GM18505 (cell line): ENCODE data around the gene EEIG1.
"Not testable (repeated sequence)": the region's sequence is repeated elsewhere in the genome, so short reads cannot be mapped to it uniquely, and the experiment has no call there.

Experiments used
- ATAC-seq: cut with Tn5 transposase; IDR thresholded peaks from one replicate; pipeline ENCODE4 v1.9.1; 2021; ENCODE audit not compliant: unreplicated experiment
- POLR2A ChIP-seq: IDR thresholded peaks from 4 replicates; pipeline ENCODE4 v1.6.1; 2011; ENCODE audit warnings: borderline replicate concordance; ENCODE audit not compliant: insufficient read depth, insufficient read length; ENCODE audit errors: extremely low read depth

The EEIG1 gene

DNA sequence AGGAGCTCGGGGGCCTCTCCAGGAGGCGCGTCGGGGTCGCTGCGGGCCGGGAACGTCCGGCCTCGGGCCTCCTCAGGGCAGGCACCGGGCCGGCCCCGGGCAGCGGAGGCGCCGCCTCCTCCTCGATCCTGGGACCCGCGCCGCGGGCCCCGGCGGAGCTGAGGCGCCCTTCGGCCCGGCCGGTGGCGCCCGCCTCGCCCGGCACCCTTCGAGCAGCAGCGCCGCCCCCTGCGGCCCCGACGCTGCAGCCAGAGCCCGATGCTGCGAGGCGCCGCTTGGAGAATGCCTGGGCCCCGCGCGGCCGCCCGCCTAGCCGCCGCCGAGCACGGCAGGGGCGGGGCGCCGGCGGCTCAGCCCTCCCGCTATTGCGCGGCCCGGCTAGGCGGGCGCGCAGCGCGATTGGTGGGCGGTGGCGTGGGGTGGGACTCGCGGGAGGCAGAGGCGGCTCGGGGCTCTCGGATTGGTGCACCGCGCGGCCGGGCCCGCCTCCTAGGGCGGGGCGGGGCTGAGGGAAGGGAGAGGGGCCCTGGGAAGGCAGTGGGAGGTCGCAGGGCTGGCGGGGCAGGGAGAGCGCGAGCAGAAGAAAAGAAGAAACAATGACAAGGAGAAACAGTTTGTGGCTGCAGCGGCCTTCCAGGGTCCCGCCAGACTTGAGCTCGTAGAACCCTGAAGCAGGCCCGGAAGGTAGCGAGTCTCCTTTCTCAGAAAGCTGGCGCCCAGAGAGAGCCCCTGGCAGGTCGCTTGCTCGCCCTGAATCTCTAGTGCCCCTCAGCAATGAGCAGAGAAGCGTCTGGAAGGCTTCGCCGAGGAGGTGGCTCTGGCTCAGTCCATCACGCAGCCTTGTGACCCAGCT, at the start of gene EEIG1:
EEIG1 (minus strand) TSS at position 284 of the 853 bp plus-strand sequence. CDS start 852 bp downstream, outside the sequence.
- peak; percentile 87 for TF ChIP-seq POLR2A
- ATAC-seq, result peak; percentile 61

DNA sequence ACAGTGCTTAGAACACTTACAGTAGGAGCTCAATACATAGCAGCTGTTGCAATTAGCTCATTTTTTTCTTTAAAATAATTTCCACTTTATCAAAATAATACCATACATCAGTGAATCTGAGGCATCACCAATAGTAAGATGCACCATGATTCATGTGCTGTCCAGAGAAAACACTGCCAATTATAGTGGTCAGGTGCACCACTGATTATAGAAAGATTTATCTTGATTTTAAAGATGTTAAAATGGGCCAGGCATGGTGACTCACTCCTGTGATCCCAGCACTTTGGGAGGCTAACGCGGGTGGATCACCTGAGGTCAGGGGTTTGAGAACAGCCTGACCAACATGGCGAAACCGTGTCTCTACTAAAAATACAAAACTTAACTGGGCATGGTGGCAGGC, 46.9 kb upstream of the EEIG1 start:
- no peak for ATAC-seq
- TF ChIP-seq POLR2A, result no peak

DNA sequence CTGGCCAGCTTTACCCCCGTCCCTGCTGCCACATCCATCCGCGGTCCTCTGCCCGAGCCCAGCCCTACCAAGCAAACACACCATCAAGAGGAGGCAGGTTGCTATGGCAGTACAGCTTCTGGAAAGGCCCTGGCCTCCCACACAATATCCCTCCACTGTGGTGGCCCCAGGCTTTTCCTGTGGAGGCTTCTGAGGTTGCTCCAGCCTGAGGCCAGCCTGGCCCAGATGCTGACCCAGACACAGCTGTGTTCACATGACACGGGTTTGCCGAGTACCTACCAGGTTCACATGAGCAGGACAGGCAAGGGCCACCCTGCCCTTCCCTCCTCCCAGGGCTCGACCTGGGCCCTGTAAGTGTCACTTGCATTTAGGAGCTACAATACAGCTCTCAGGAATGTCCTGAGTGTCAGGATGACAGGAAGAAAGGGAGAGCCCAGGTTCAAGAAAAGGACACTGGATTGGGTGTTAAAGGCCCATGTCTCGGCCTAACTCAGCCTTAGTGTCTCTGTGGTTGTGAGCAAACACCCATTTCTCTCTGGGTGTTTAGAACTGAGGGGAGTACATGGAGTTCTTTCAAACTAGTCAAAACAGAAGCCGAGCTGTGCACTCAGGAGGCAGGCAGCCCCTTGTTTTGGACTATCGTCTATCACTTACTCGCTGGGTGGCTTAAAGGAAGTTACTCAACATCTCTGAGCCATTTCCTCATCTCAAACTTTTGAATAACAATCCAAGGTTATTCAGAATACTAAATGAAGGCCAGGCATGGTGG, 46.2 kb upstream of the EEIG1 start:
- no peak for ATAC-seq
- TF ChIP-seq POLR2A, result no peak

DNA sequence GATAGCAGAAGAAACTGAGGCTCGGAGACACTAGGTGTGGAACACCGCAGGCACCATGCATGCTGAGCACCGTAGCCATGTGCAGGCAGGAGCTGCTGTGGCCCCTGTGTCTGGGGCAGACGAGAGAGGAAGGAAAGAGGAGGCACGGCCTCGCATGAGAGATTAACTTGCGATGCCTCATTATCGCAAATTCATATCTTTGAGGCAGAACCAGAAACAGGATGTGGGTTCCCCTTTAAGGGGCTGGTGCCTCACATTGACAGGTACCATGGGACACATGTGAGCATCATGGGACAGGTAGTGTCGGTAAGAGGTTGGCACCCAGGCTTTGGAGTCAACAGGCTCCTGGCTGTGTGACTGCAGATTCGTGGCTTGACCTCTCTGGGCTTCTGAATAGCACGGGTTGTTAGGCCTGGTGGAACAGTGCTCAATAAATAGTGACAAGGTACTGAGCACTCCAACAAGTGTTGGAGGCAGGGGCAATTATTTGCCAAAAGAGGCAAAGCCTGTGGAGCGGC, 45.5 kb upstream of the EEIG1 start:
- TF ChIP-seq POLR2A, result peak; percentile 68
- ATAC-seq, result no peak

DNA sequence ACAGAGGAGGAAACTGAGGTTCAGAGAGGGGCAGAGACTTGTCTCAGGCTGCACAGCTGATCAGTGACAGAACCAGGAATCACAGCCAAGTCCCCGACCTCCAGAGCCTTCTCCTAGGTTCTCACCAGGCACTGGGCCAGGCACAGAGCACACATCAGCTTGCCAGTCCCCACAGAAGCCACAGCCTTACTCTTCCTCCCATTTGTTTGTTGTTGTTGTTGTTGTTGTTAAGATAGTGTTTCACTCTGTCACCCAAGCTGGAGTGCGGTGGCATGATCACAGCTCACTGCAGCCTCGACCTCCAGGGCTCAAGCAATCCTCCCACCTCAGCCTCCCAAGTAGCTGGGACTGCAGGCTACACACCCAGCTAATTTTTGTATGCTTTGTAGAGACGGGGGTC, 44.9 kb upstream of the EEIG1 start:
- ATAC-seq, result no peak
- no peak for TF ChIP-seq POLR2A

DNA sequence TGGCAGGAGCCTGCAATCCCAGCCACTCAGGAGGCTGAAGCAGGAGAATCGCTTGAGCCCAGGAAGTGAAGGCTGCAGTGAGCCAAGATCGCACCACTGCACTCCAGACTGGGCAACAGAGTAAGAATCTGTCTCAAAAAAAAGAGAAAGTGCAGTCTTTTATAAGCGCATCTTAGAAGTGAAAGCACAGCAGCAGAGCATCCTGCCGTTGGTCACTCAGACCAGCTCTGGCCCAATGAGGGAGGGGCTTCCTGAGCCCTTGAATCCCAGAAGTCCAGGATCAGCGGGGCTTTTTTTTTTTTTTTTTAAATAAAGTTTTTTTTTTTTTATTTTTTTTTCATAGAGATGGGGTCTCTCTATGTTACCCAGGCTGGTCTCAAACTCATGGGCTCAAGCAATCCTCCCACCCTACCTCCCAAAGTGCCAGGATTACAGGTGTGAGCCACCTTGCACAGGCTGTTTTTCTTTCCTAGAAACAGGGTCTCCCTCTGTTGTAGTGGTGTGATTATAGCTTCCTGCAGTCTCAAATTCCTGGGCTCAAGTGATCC, 44.0 kb upstream of the EEIG1 start:
- ATAC-seq, result no peak

DNA sequence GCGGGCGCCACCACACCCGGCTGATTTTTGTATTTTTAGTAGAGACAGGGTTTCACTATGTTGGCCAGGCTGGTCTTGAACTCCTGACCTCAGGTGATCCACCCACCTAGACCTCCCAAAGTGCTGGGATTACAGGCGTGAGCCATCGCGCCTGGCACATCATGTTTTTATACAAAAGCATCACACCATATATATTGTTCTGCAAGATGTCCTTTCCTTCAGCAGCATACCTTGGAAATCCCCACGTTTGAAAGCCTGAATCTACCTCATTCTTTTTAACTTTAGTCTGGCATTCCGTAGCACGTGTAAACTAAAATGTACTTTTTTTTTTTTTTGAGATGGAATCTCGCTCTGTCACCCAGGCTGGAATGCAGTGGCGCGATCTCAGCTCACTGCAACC, 42.9 kb upstream of the EEIG1 start:
- ATAC-seq, result not testable (repeated sequence)

More for the DNA sequence above, 44.0 kb upstream of the EEIG1 start:
- no peak for TF ChIP-seq POLR2A

DNA sequence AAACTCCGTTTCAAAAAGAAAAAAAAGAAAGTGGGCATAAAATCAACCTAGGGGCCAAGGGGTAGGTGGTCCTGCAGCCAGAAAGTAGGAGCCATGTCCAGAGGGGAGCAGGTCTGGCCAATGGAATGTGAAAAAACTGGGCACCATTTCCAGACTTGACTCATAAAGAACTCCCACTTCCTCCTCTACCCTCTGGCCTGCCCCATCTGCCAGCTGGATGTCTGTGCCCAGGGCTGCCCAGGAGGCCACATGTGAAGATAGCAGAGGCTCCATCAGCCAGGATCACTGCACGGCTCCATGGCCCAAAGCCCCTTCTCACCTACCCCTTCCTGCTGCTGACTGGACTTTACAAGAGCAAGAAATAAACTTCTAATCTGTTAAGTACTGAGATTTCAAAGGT, 42.1 kb upstream of the EEIG1 start:
- TF ChIP-seq POLR2A, result no peak
- no peak for ATAC-seq

DNA sequence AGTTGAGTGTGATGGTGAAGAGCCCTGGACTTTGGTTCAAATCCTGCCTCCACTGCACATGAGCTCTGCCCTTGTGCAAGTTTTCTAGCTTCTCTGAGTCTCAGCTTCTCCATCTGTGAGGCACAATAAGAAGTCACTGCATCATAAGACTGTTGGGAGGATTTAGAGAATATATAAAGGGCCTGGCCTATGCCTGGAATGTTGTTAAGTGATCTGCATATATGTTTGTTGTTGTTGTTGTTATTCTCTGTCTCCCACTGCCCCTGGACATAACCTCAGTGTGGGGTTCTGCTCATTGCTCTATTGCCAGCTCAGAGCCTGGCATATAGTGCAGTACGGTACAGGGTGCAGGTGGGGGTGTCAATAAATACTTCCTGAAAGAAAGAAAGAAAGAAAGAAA, 40.3 kb upstream of the EEIG1 start:
- ATAC-seq, result no peak
- no peak for TF ChIP-seq POLR2A

DNA sequence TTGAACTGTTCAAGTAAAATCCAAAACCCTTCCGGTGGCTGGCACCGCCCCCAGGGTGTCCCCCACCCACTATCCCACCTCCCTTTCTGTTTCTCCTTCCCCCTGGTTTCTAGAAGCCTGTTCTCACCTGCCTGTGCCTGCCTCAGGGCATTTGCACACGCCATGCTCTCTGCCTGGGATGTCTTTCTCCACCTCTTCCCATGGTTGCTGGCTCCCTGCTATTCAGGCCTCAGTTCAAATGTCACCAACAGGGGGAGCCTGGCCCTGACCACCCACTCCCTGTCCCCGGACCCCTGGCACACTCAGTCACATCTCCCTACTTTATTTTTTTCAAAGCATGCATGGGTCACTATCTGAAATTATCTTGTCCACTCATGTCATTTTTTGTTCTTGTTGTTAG, 39.9 kb upstream of the EEIG1 start:
- ATAC-seq, result no peak
- TF ChIP-seq POLR2A, result no peak

DNA sequence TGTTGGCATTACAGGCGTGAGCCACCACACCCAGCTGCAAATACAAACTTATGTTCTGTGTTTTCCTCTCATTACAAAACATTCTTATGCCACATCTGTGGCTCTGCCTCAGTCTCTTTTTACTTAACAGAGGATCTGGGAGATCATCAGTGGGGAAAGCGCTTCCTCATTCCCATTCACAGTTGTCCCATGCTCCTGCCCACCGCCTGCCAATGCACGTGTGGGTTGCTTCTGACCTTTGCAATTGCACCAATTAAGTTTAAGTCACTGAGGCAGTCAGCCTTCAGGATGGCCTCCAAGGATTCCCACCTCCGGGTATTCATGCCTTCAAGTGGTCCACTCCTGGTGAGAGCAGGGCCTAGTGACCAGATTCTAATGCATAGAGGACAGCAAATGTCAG, 34.9 kb upstream of the EEIG1 start:
- no peak for TF ChIP-seq POLR2A
- ATAC-seq, result no peak

DNA sequence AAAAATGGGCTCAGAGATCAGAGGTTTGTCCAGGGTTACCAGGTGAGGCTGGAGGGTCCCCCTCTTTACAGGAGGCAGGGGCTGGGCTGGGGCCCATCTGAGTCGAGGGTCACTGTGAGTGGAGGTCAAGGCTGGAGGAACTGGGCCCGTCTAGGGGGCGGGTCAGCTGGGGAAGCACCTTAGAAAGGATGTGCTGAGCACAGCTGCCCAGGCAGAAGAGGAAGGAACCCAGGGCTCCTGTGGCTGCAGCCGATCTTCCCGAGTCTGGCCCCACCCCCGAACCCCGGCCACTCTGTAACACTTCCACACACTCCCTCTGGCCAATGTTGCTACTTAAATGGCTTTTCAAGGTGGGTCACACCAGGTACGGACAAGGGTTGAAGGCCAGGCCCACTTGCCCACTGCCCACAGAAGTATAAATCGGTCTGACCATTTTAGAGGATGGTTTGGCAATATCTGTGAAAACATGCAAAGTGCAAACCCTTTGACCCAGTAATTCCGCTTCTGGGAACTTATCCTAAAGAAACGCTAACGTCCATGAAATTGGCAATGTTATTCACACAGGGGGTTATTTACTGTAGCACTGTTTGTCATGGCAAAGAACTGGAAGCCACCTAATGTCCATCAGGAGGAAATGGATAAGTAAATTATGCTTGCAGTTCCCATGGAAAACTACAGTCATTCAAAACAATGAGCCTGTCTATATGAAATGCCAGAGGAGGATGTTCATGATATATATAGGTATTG, 30.5 kb upstream of the EEIG1 start:
- no peak for ATAC-seq

DNA sequence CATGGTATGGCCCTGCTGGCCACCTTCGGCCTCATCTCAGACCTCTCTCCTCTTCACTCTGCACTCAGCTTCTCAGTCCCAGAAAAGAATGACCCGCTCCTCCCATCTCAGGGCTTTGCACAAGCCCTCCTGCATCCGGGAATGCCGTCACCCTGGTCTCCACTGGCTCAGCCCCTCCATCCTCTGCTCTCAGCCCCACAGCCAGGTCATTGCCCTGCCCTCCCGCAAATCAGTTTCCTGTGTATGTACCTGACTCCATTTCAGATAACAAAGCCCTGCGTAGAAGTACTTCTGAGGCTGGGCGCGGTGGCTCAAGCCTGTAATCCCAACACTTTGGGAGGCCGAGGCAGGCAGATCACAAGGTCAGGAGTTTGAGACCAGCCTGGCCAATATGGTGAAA, 28.9 kb upstream of the EEIG1 start:
- ATAC-seq, result no peak
- no peak for TF ChIP-seq POLR2A

More for the DNA sequence above, 30.5 kb upstream of the EEIG1 start:
- TF ChIP-seq POLR2A, result no peak
